ENCODE results near the gene NPHP4. TPM values are rescaled to one million over a fixed set of nuclear protein-coding genes. Genes with fewer than 3 reads are reported as not detected.

The NPHP4 gene
- polyA plus RNA-seq, 2 of the 4 experiments (the other 2 are of a cell fraction) = 2.9 to 5.1 TPM

DNA sequence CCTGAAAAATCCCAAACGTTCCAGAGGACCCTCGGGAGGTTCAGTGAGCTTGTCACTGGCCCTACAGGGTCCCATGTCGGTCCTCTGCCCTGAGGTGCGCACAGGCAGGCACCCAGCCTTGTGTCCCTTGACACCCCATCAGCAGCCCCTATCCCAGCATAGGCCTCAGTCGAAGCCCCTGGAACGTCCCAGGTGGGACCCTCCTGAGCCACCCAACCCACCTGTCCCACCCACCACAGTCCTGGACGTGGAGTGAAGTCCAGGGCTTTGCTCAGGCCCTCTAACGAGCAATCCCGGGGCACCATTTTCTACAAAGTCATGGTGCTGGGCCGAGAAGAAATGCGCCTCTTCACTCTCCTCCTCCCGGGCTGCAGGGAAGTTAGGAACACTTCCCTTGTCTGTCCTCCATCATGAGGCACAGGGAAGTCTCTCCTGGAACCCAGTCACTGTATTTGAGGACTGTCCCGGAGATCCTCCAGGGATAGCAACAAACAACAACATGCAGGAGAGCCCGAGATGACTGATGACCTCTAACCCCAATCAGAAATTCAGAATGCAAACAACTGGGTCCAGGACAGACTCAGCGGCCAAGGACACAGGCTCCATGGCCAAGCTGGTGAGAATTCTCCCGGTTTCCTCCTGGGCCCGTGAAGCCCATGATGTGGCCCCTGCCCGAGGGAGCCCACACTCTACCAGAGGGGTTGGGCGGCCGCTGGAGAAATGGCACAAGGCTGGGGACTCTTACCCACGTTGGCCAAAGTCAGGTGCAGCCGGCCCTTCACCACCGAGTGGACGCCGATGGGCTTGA, 105.5 kb downstream of the NPHP4 start:
- DNase-seq (ENCODE audit: low read depth in 1 of 2, low spot score in 1 of 2) (no peak), FAIRE-seq (no peak), ATAC-seq (no peak)
- TF ChIP-seq RAD21 (conservative IDR thresholded peaks at IDR 0.05 in 1 of 2, IDR thresholded peaks at IDR 0.05 in 1 of 2) = no peak
- no peak for TF ChIP-seq JUNB (IDR thresholded peaks at IDR 0.05)
- no peak for TF ChIP-seq ZSCAN20 (CRISPR knock-in tag; IDR thresholded peaks at IDR 0.05)
- CTCF ChIA-PET = no interaction called here
- H3K9me3 ChIP-seq = no peaks in the 10 kb centered on the region
- POLR2A ChIA-PET = no interaction called here
- no peak overlapping the region for H3K4me2 ChIP-seq
- 86% methylated on average over 12 of the region's 25 CpGs for WGBS (ENCODE audit: missing lambda C conversion rate)
- H3K4me1 ChIP-seq = no peaks in the 10 kb centered on the region
- no peak overlapping the region for H3K27ac ChIP-seq
- H3K4me3 ChIP-seq = no peak overlapping the region

DNA sequence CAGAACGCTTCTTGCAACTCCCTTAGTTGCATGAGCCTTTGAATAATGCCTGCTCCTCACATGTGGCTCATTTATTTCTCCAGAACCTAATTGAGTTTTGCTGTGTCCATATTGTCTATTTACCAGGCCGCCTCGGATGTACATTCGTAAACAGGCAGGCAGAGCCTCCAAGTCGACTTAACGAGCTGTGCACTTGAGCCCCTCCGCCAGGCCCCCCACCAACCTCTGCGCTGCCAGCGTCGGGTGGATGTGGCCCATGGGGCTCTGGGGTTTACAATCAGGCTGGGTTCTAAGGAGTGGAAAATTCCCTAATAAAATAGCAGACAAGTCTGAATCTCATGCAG, 106.1 kb downstream of the NPHP4 start:
- H3K27ac ChIP-seq = no peak overlapping the region
- DNase-seq (ENCODE audit: low read depth in 1 of 2, low spot score in 1 of 2) (no peak), FAIRE-seq (no peak), ATAC-seq (no peak)
- H3K4me1 ChIP-seq = no peaks in the 10 kb centered on the region
- 93% methylated on average over 10 of the region's 10 CpGs for WGBS (ENCODE audit: missing lambda C conversion rate)
- ChIA-PET CTCF (no interaction called here), POLR2A (no interaction called here)
- H3K4me2 ChIP-seq = no peak overlapping the region
- H3K4me3 ChIP-seq = no peak overlapping the region
- H3K9me3 ChIP-seq = no peaks in the 10 kb centered on the region
- TF ChIP-seq, protein P1, sequence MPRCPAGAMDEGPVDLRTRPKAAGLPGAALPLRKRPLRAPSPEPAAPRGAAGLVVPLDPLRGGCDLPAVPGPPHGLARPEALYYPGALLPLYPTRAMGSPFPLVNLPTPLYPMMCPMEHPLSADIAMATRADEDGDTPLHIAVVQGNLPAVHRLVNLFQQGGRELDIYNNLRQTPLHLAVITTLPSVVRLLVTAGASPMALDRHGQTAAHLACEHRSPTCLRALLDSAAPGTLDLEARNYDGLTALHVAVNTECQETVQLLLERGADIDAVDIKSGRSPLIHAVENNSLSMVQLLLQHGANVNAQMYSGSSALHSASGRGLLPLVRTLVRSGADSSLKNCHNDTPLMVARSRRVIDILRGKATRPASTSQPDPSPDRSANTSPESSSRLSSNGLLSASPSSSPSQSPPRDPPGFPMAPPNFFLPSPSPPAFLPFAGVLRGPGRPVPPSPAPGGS (IDR thresholded peaks at IDR 0.05) = no peak

DNA sequence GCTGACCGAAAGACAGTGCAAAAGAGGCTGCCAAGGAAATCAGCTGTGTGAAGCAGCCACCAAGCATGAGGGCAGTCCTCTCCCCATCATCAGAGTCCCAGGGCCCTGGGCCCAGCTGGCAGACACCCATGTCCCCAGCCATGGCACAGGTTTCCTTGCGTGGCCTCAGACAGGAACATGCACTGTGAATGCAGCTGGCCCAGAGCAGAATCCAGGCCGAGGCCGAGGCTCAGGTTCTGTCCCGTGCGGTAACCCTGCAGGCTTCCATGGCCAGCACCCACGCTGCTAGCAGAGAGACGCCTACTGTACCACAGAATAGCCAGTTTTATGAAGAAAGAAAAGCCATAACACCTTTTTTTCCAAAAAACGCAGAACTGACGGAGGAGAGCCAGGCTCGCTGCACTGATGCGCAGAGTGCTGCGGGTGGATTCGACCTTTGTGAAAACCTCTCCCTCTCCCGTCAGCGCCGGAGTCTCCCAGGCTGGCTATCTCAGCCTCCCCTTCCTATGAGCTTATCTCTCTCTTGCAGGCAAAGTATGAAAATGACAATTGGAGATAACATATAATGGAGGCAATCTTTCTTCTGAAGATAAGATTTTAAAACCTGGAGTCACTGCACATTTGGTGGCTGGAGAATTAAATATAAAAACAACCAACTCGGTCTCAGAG, 106.6 kb downstream of the NPHP4 start:
- no peaks in the 10 kb centered on the region for H3K4me1 ChIP-seq
- no peak for FAIRE-seq

DNA sequence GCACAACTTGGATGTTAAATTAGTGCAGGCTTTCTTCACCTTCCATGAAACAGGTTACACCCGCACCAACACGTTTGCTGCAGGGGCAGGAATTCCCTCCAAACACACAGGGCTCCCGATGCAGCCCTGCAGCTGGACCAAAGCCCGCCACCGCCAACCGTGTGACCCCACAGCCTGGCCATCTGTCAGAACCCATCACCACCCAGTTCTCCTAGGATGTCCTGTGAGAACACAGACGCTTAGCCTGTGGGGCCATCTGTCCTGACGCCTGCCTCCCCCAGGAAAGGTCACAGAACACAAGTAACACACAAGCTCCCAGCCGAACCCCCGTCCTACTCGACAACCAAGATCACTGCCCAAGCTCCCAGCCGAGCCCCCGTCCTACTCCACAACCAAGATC, 108.1 kb downstream of the NPHP4 start:
- Histone ChIP-seq H3K4me1 (no peaks in the 10 kb centered on the region), H3K9me3 (no peaks in the 10 kb centered on the region), H3K4me2 (no peak overlapping the region), H3K27ac (no peak overlapping the region), H3K4me3 (no peak overlapping the region)
- ATAC-seq (no peak), FAIRE-seq (no peak), DNase-seq (ENCODE audit: low read depth in 1 of 2, low spot score in 1 of 2) (no peak)
- ChIA-PET CTCF (no interaction called here), POLR2A (no interaction called here)
- 90% methylated on average over 7 of the region's 13 CpGs for WGBS (ENCODE audit: missing lambda C conversion rate)
- TF ChIP-seq RAD21 (conservative IDR thresholded peaks at IDR 0.05 in 1 of 2, IDR thresholded peaks at IDR 0.05 in 1 of 2) = no peak

More for the DNA sequence above, 106.6 kb downstream of the NPHP4 start:
- no peak overlapping the region for H3K27ac ChIP-seq
- DNase-seq (ENCODE audit: low read depth in 1 of 2, low spot score in 1 of 2) (no peak), ATAC-seq (no peak)
- WGBS (ENCODE audit: missing lambda C conversion rate) = 96% methylated on average over 17 of the region's 18 CpGs
- ChIA-PET POLR2A (no interaction called here), CTCF (no interaction called here)
- no peak overlapping the region for H3K4me2 ChIP-seq
- no peaks in the 10 kb centered on the region for H3K9me3 ChIP-seq
- no peak for TF ChIP-seq CBX2 (IDR thresholded peaks at IDR 0.05; ENCODE audit: borderline replicate concordance, low read depth)
- no peak for TF ChIP-seq BHLHE40 (IDR thresholded peaks at IDR 0.05; ENCODE audit: low read depth, low read length)
- H3K4me3 ChIP-seq = no peak overlapping the region

DNA sequence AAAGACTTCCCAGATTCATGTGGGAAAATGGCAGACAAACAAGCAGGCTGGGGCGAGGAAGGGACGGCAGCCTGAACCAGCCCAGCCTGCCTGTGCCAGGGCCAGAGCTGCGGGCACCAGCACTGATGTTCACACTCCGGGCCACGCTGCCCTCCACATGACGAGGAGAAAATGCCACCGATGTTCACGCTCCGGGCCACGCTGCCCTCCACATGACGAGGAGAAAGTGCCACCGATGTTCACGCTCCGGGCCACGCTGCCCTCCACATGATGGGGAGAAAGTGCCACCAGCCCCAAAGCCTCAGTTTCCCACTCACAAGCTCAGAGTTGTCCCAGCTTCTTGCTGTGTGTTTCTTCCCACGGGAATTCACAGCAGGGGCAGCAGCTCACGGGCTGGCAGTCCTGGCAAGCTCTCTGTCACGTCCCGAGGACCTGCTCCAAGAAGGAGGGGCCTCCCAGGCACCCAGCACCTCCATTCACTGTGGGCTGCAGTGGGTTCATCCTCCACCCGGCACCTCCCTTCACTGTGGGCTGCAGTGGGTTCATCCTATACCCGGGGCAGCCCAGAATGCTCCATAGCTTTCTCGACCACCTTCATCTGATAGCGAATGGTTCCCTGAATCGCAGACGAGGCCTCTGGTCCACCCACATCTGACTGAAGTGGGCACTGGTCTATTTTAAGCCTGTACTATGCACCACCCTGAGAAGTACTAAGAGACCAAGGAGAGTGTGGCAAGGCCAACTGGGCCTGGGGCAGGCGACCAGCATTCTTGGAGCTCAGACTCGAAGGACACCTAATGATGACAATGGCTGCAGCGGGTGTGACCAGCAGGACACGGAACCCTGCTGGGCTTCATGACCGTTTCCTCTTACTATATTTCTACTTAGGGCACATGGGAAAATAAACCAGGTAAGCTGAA, 108.8 kb downstream of the NPHP4 start:
- no peak for FAIRE-seq
- CTCF ChIA-PET = no interaction called here
- TF ChIP-seq NFE2L2 (conservative IDR thresholded peaks at IDR 0.05; ENCODE audit: low read length) (no peak), MAFK (IDR thresholded peaks at IDR 0.05; ENCODE audit: partially characterized antibody) (no peak), PHF8 (IDR thresholded peaks at IDR 0.05; ENCODE audit: borderline replicate concordance, low read depth) (no peak), EP300 (IDR thresholded peaks at IDR 0.05) (no peak), TFCP2L1 (CRISPR knock-in tag; IDR thresholded peaks at IDR 0.05) (no peak), CHD4 (IDR thresholded peaks at IDR 0.05; ENCODE audit: borderline replicate concordance) (no peak), ZFP36 (IDR thresholded peaks at IDR 0.05; ENCODE audit: borderline replicate concordance, partially characterized antibody) (no peak), NR3C1 (IDR thresholded peaks at IDR 0.05) (no peak), RFX5 (IDR thresholded peaks at IDR 0.05) (no peak), JUN (IDR thresholded peaks at IDR 0.05) (no peak)
- TF ChIP-seq, protein P2, sequence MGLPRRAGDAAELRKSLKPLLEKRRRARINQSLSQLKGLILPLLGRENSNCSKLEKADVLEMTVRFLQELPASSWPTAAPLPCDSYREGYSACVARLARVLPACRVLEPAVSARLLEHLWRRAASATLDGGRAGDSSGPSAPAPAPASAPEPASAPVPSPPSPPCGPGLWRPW (IDR thresholded peaks at IDR 0.05) = no peak
- TF ChIP-seq, protein P3, sequence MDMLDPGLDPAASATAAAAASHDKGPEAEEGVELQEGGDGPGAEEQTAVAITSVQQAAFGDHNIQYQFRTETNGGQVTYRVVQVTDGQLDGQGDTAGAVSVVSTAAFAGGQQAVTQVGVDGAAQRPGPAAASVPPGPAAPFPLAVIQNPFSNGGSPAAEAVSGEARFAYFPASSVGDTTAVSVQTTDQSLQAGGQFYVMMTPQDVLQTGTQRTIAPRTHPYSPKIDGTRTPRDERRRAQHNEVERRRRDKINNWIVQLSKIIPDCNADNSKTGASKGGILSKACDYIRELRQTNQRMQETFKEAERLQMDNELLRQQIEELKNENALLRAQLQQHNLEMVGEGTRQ (IDR thresholded peaks at IDR 0.05) = no peak
- TF ChIP-seq, protein P4, sequence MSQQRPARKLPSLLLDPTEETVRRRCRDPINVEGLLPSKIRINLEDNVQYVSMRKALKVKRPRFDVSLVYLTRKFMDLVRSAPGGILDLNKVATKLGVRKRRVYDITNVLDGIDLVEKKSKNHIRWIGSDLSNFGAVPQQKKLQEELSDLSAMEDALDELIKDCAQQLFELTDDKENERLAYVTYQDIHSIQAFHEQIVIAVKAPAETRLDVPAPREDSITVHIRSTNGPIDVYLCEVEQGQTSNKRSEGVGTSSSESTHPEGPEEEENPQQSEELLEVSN (IDR thresholded peaks at IDR 0.05; ENCODE audit: borderline replicate concordance, low read depth) = no peak
- TF ChIP-seq, protein P5, sequence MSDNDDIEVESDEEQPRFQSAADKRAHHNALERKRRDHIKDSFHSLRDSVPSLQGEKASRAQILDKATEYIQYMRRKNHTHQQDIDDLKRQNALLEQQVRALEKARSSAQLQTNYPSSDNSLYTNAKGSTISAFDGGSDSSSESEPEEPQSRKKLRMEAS (IDR thresholded peaks at IDR 0.05) = no peak
- TF ChIP-seq, protein P1 (IDR thresholded peaks at IDR 0.05) = no peak

More for the DNA sequence above, 108.8 kb downstream of the NPHP4 start:
- Histone ChIP-seq H3K27ac (no peak overlapping the region), H3K9me3 (no peaks in the 10 kb centered on the region), H3K4me2 (no peak overlapping the region), H3K4me1 (no peaks in the 10 kb centered on the region), H3K4me3 (no peak overlapping the region)
- POLR2A ChIA-PET = no interaction called here
- no peak for ATAC-seq
- no peak for DNase-seq (ENCODE audit: low read depth in 1 of 2, low spot score in 1 of 2)
- 89% methylated on average over 22 of the region's 30 CpGs for WGBS (ENCODE audit: missing lambda C conversion rate)
